Activated CD8-positive, alpha-beta T cell treated with anti-CD3 and anti-CD28 coated beads for 36 hours (primary cell): Measurements from ENCODE around the gene SBDS. TPM values are rescaled to one million over a fixed set of nuclear protein-coding genes. Genes with fewer than 3 reads are reported as not detected.
"Not testable (repeated sequence)": the region's sequence is repeated elsewhere in the genome, so short reads cannot be mapped to it uniquely, and the experiment has no call there.

Experiments
- ATAC-seq: fragments of 200-7000 bp; cut with Tn5 transposase; one replicate; pipeline ENCODE4 v1.10.0; 2021; ENCODE audit warnings: mild to moderate bottlenecking, moderate library complexity
- CTCF ChIA-PET: fragments of 350-600 bp; sonication (Branson Sonifier 250); formaldehyde crosslinking; loops from one replicate; lab custom pipeline; 2021; ENCODE audit warnings: antibody characterized with exemption; lab: Charles Lee
- POLR2A ChIA-PET: fragments of 350-600 bp; sonication (Branson Sonifier 250); formaldehyde crosslinking; loops from one replicate; lab custom pipeline; 2021; ENCODE audit warnings: antibody characterized with exemption; lab: Charles Lee
- DNase-seq: peaks from one replicate; pipeline ENCODE4 v3.0.0-alpha.2; 2020
- H3K27ac Mint-ChIP-seq: one replicate; pipeline ENCODE4 v1.8.0; 2021; ENCODE audit warnings: mild to moderate bottlenecking, mixed read lengths
- H3K27me3 Mint-ChIP-seq: one replicate; pipeline ENCODE4 v1.8.0; 2021; ENCODE audit warnings: mixed read lengths
- H3K36me3 Mint-ChIP-seq: one replicate; pipeline ENCODE4 v1.8.0; 2021; ENCODE audit warnings: low read depth, mixed read lengths
- H3K4me1 Mint-ChIP-seq: one replicate; pipeline ENCODE4 v1.8.0; 2021; ENCODE audit warnings: low read depth, mixed read lengths
- H3K4me3 Mint-ChIP-seq: one replicate; pipeline ENCODE4 v1.8.0; 2021; ENCODE audit warnings: mild to moderate bottlenecking, moderate library complexity, mixed read lengths
- H3K9me3 Mint-ChIP-seq: one replicate; pipeline ENCODE4 v1.8.0; 2021; ENCODE audit warnings: mixed read lengths
- CTCF ChIP-seq: fragments of 200-600 bp; IDR thresholded peaks from one replicate; pipeline ENCODE4 v1.8.0; 2022; ENCODE audit warnings: antibody characterized with exemption, mild to moderate bottlenecking
- intact Hi-C: fragments of 100-400 bp; cut with micrococcal nuclease; formaldehyde crosslinking; loops from one replicate; pipeline ENCODE4 v1.10.0; 2022
- total RNA-seq, 2 experiments: library from RNA; stranded (reverse); gene quantifications; one replicate each; pipeline ENCODE4 v1.2.3, GENCODE V29; 2021

Gene SBDS
- total RNA-seq, 2 experiments from 2014 or later: 63.7 to 63.9 TPM

DNA sequence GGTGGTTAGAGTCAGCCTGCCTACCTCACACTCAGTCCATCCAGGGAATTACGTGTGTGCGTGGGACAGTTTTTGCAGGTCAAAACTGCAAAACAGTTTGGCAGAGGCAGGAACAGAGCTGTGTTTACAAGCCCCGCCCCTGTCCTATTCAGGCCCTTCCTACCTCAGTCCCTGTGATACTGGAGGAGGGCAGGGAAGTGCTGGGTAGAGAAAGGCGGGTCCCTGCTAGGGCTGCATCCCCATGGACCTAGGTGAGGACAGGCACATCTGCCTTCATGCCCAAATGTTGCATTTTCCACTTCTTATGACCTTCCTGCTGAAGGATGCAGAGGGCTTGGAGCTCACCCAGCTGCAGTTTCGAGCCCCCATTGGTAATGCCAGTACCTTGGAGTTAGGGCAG is 25.1 kb downstream of the SBDS start:
- Mint-ChIP-seq H3K36me3 (no peaks in the 10 kb centered on the region), H3K4me3 (no peak overlapping the region), H3K27ac (no peak overlapping the region), H3K27me3 (no peaks in the 10 kb centered on the region), H3K4me1 (peaks cover 3% of the 10 kb centered on the region), H3K9me3 (no peaks in the 10 kb centered on the region)
- ATAC-seq: no peak
- no peak for DNase-seq
- ChIA-PET POLR2A (interaction anchor here (0.6 kb wide), 1 partner anchor 107 kb away, joined by 5 read pairs; no protein-coding TSS in a partner anchor), CTCF (no interaction called here)
- intact Hi-C loops: no loop called here
- TF ChIP-seq CTCF: no peak

GRCh38 chr7:66969001-66969400 is 26.4 kb downstream of the SBDS start:
- CTCF ChIA-PET, H3K36me3 Mint-ChIP-seq: not testable (repeated sequence)

DNA sequence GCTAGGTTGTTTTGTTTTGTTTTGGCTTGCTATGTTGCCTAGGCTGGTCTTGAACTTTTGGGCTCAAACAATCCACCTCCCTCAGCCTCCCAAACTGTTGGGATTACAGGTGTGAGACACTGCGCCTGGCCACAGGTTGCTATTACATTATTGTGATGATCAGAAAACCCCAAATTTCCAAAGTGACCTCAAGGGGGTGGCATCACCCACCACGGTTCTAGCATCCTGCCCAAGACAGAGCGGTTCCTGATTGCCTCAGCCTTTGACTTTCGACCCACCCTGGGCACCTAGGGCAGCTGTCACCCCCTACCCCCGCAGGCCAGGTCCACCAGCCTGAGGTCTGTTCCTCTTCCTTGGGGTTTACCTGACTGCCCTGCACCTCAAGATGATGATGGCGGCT is 28.4 kb downstream of the SBDS start:
- no peaks in the 10 kb centered on the region for H3K27me3 Mint-ChIP-seq
- intact Hi-C loops: no loop called here
- ChIA-PET CTCF (no interaction called here), POLR2A (no interaction called here)
- peak; percentile 11 for DNase-seq
- no peak overlapping the region for H3K27ac Mint-ChIP-seq
- ATAC-seq: no peak
- no peaks in the 10 kb centered on the region for H3K36me3 Mint-ChIP-seq
- H3K9me3 Mint-ChIP-seq: no peaks in the 10 kb centered on the region
- no peak overlapping the region for H3K4me3 Mint-ChIP-seq
- no peak for TF ChIP-seq CTCF
- peaks cover 3% of the 10 kb centered on the region for H3K4me1 Mint-ChIP-seq

More at GRCh38 chr7:66969001-66969400, 26.4 kb downstream of the SBDS start:
- H3K27me3 Mint-ChIP-seq, POLR2A ChIA-PET, DNase-seq, intact Hi-C loops, H3K27ac Mint-ChIP-seq, H3K4me1 Mint-ChIP-seq, H3K9me3 Mint-ChIP-seq, ATAC-seq, H3K4me3 Mint-ChIP-seq: not testable (repeated sequence)

DNA sequence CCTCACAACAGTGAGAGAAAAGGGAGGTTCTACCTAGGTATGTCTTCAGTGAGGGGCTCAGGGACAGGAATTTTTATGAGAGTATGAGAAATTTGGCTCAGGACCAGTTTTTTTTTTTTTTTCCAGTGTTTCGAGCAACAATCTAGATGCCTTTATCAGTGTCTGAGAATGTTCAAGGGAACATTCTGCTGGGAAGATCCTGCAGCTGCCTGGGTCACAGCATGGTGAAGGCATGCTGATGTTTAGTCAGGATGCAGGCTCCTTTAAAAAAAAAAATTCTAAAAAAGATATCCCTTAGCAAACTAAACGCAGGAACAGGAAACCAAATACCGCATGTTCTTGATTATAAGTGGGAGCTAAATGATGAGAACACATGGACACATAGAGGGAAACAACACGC is 31.0 kb downstream of the SBDS start:
- POLR2A ChIA-PET: no interaction called here
- CTCF ChIA-PET: no interaction called here
- intact Hi-C loops: no loop called here
- no peaks in the 10 kb centered on the region for H3K9me3 Mint-ChIP-seq
- no peak for TF ChIP-seq CTCF
- peaks cover 3% of the 10 kb centered on the region for H3K4me1 Mint-ChIP-seq
- H3K27me3 Mint-ChIP-seq: no peaks in the 10 kb centered on the region
- peaks cover 2% of the 10 kb centered on the region for H3K36me3 Mint-ChIP-seq
- H3K27ac Mint-ChIP-seq: no peak overlapping the region
- no peak overlapping the region for H3K4me3 Mint-ChIP-seq
- no peak for DNase-seq
- ATAC-seq: no peak

DNA sequence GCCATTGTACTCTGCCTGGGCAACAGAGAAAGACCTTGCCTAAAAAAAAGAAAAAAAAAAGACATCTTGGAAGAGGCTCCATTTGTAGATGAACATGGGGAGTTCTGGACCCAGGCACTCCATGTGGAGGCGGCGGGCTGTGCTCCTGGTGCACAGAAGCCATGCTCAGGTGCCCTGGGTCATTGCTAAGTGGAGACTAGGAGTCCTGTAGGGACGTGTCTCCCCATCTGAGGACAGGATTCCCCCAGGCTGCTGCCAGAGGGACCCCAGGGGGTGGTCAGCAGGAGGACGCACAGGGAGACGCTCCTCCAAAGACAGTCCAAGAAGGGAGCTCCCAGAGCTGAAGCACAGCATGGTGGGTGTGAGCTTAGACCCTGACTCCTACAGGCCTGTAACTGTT is 34.3 kb downstream of the SBDS start:
- intact Hi-C loops: no loop called here
- no peak for TF ChIP-seq CTCF
- ATAC-seq (no peak), DNase-seq (no peak)
- ChIA-PET POLR2A (interaction anchor here (0.6 kb wide), 1 partner anchor 9 kb away, joined by 3 read pairs; no protein-coding TSS in a partner anchor), CTCF (no interaction called here)
- peaks cover 19% of the 10 kb centered on the region for H3K36me3 Mint-ChIP-seq
- H3K9me3 Mint-ChIP-seq: no peaks in the 10 kb centered on the region
- H3K27me3 Mint-ChIP-seq: no peaks in the 10 kb centered on the region
- H3K4me1 Mint-ChIP-seq: no peaks in the 10 kb centered on the region
- peak overlapping the region; percentile 32 for H3K27ac Mint-ChIP-seq
- H3K4me3 Mint-ChIP-seq: no peak overlapping the region

DNA sequence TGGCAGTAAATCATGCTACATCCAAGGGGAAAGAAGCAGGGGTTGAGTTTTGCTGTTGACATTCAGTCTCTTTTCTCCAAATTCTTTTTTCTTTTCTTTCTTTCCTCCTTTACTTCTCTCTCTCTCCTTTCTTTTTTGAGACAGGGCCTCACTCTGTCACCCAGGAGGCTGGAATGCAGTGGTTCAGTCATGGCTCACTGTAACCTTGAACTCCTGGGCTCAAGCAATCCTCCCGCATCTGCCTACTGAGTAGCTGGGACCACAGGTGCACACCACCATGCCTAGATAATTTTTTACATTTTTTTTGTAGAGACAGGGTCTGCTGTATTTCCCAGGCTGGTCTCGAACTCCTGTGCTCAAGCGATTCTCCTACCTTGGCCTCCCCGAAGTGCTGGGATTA is 35.2 kb downstream of the SBDS start:
- intact Hi-C loops: no loop called here
- no peaks in the 10 kb centered on the region for H3K9me3 Mint-ChIP-seq
- H3K4me1 Mint-ChIP-seq: peaks cover 3% of the 10 kb centered on the region
- H3K4me3 Mint-ChIP-seq: no peak overlapping the region
- DNase-seq: no peak
- H3K27me3 Mint-ChIP-seq: no peaks in the 10 kb centered on the region
- no peak for ATAC-seq
- H3K36me3 Mint-ChIP-seq: peaks cover 23% of the 10 kb centered on the region
- TF ChIP-seq CTCF: no peak
- H3K27ac Mint-ChIP-seq: no peak overlapping the region
- POLR2A ChIA-PET: interaction anchor here (0.6 kb wide), 1 partner anchor 8 kb away, joined by 3 read pairs; no protein-coding TSS in a partner anchor
- CTCF ChIA-PET: no interaction called here
